HL-60 (cell line): Measurements from ENCODE around the gene SIGLECL1.

Experiments
- GABPA ChIP-seq: IDR thresholded peaks from 2 replicates; pipeline ENCODE4 v1.6.1; 2012; ENCODE audit warnings: low read depth
- POLR2AphosphoS5 ChIP-seq: IDR thresholded peaks from 2 replicates; pipeline ENCODE4 v1.6.1; 2012; ENCODE audit warnings: low read depth
- TF ChIP-seq, protein P1 (sequence below): IDR thresholded peaks from one replicate; pipeline ENCODE4 v1.5.1; 2011; ENCODE audit warnings: low read length, control low read depth, inconsistent platforms; ENCODE audit not compliant: insufficient read depth
- TF ChIP-seq, protein P2 (sequence below): IDR thresholded peaks from 2 replicates; pipeline ENCODE4 v1.6.1; 2012; ENCODE audit warnings: low read depth; ENCODE audit not compliant: insufficient replicate concordance

DNA sequence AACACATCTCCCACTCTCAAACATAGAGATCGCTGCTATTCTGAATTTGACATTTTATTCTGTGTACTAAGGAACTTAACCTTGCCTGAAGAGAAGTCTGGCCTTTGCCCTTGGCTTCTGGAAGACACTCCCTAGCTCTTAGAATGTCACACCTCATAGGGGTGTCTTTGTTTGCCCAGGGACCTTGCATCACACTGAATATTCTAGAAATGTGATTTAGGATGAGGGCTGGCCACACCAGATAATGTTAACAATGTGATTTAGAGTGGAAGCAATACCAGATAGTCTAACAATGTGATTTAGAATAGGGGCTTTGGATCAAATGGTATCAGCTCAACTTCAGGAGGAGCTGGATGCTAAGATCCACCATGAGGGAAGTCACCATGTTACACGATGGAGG, 6.6 kb downstream of the SIGLECL1 start:
- TF ChIP-seq, protein P1, sequence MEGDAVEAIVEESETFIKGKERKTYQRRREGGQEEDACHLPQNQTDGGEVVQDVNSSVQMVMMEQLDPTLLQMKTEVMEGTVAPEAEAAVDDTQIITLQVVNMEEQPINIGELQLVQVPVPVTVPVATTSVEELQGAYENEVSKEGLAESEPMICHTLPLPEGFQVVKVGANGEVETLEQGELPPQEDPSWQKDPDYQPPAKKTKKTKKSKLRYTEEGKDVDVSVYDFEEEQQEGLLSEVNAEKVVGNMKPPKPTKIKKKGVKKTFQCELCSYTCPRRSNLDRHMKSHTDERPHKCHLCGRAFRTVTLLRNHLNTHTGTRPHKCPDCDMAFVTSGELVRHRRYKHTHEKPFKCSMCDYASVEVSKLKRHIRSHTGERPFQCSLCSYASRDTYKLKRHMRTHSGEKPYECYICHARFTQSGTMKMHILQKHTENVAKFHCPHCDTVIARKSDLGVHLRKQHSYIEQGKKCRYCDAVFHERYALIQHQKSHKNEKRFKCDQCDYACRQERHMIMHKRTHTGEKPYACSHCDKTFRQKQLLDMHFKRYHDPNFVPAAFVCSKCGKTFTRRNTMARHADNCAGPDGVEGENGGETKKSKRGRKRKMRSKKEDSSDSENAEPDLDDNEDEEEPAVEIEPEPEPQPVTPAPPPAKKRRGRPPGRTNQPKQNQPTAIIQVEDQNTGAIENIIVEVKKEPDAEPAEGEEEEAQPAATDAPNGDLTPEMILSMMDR = no peak
- TF ChIP-seq, protein P2, sequence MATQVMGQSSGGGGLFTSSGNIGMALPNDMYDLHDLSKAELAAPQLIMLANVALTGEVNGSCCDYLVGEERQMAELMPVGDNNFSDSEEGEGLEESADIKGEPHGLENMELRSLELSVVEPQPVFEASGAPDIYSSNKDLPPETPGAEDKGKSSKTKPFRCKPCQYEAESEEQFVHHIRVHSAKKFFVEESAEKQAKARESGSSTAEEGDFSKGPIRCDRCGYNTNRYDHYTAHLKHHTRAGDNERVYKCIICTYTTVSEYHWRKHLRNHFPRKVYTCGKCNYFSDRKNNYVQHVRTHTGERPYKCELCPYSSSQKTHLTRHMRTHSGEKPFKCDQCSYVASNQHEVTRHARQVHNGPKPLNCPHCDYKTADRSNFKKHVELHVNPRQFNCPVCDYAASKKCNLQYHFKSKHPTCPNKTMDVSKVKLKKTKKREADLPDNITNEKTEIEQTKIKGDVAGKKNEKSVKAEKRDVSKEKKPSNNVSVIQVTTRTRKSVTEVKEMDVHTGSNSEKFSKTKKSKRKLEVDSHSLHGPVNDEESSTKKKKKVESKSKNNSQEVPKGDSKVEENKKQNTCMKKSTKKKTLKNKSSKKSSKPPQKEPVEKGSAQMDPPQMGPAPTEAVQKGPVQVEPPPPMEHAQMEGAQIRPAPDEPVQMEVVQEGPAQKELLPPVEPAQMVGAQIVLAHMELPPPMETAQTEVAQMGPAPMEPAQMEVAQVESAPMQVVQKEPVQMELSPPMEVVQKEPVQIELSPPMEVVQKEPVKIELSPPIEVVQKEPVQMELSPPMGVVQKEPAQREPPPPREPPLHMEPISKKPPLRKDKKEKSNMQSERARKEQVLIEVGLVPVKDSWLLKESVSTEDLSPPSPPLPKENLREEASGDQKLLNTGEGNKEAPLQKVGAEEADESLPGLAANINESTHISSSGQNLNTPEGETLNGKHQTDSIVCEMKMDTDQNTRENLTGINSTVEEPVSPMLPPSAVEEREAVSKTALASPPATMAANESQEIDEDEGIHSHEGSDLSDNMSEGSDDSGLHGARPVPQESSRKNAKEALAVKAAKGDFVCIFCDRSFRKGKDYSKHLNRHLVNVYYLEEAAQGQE = no peak
- TF ChIP-seq GABPA (no peak), POLR2AphosphoS5 (no peak)
